ENCODE measurements around the gene PRSS48.
"Not testable (repeated sequence)": the region's sequence is repeated elsewhere in the genome, so short reads cannot be mapped to it uniquely, and the experiment has no call there.

Gene PRSS48

GRCh38 chr4:151321586-151321985, 44.6 kb downstream of the PRSS48 start:
- no peak for DNase-seq

- not testable (repeated sequence) for DNase-seq
These were observed 45.2 kb downstream of the PRSS48 start for GRCh38 chr4:151322161-151322560.

GRCh38 chr4:151322570-151322969, 45.6 kb downstream of the PRSS48 start:
- no peak for DNase-seq

GRCh38 chr4:151323667-151324066, 46.7 kb downstream of the PRSS48 start:
- no peak for DNase-seq

GRCh38 chr4:151324124-151324751, 47.3 kb downstream of the PRSS48 start:
- no peak for DNase-seq

- DNase-seq, result peak; percentile 3
These were observed 47.8 kb downstream of the PRSS48 start for GRCh38 chr4:151324752-151325110.

- DNase-seq, result peak; percentile 11
These were observed 48.4 kb downstream of the PRSS48 start, which contains the start of gene SH3D19 for GRCh38 chr4:151325111-151325948. TSS of gene SH3D19 (minus strand) at chr4:151325605. CDS start at chr4:151325352, 253 bp downstream.

GRCh38 chr4:151325949-151326246, 48.9 kb downstream of the PRSS48 start:
- DNase-seq, result no peak

- no peak for DNase-seq
These were observed 52.5 kb downstream of the PRSS48 start for GRCh38 chr4:151329217-151330007.

- DNase-seq, result no peak
These were observed 54.5 kb downstream of the PRSS48 start for GRCh38 chr4:151331276-151332042.

- no peak for DNase-seq
These were observed 62.5 kb downstream of the PRSS48 start for GRCh38 chr4:151339467-151339866.

GRCh38 chr4:151340751-151341385, 63.9 kb downstream of the PRSS48 start:
- DNase-seq, result no peak
